Astrocyte of the spinal cord (primary cell): ENCODE measurements around the gene SLC2A9.
"Not testable (repeated sequence)": the region's sequence is repeated elsewhere in the genome, so short reads cannot be mapped to it uniquely, and the experiment has no call there.

ENCODE experiments used
- DNase-seq: peaks from one replicate; pipeline ENCODE4 v3.0.0; 2011; ENCODE audit warnings: low read depth, low spot score
- H3K4me3 ChIP-seq: 2 replicates; pipeline ENCODE4 v1.5.1; 2011; ENCODE audit warnings: low read depth, mild to moderate bottlenecking, low read length, moderate library complexity
- in situ Hi-C: cut with HindIII; loops from 2 replicates; pipeline ENCODE4 v1.10.0; 2017; ENCODE audit warnings: low sequenced_read_pairs
- TF ChIP-seq, protein P1 (sequence below): IDR thresholded peaks from 2 replicates; pipeline ENCODE4 v1.5.1; 2012; ENCODE audit warnings: low read depth, mild to moderate bottlenecking, low read length, inconsistent platforms

SLC2A9 gene

DNA sequence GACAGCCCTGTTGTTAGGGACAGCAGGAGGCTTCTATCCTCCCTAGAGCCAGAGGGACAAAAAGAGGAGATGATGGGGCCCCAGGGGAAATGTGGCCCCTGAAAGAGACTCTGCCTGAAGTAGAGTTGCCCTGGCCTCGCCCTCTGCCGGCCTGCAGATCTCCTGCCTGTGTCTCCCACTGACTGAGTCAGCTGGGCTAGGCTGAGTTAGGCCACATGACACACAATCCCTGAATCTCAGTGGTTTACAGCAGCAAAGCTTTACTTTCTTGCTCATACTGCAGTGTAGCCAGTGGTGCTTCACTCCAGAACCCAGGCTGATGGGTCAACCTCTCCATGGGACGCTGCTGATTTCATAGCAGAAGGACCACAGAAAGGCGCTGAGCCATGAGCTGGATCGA is 216.4 kb downstream of the SLC2A9 start:
- in situ Hi-C loops, result no loop called here
- no peak overlapping the region for H3K4me3 ChIP-seq
- TF ChIP-seq, protein P1, sequence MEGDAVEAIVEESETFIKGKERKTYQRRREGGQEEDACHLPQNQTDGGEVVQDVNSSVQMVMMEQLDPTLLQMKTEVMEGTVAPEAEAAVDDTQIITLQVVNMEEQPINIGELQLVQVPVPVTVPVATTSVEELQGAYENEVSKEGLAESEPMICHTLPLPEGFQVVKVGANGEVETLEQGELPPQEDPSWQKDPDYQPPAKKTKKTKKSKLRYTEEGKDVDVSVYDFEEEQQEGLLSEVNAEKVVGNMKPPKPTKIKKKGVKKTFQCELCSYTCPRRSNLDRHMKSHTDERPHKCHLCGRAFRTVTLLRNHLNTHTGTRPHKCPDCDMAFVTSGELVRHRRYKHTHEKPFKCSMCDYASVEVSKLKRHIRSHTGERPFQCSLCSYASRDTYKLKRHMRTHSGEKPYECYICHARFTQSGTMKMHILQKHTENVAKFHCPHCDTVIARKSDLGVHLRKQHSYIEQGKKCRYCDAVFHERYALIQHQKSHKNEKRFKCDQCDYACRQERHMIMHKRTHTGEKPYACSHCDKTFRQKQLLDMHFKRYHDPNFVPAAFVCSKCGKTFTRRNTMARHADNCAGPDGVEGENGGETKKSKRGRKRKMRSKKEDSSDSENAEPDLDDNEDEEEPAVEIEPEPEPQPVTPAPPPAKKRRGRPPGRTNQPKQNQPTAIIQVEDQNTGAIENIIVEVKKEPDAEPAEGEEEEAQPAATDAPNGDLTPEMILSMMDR, result no peak

DNA sequence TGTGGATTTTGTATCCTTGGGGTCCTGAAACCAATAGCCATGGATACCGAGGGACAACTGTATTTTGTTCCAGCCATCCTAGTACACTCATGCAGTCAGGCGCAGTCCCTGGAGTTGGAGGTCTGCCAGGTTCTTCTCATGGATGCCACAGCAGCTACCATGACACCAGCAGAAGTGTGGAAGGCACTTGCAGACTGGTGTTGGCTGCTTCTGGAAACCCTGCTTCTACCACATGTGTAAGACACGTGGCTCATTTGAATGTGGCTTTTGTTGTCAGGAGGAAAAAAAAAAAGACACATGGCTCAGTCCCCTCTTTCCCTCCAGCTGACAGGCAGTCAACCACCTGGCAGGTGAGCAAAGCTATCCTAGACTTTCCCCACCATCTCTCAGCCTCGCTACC is 220.4 kb downstream of the SLC2A9 start:
- TF ChIP-seq, protein P1, result no peak
- H3K4me3 ChIP-seq, result no peak overlapping the region
- in situ Hi-C loops, result no loop called here
- DNase-seq, result no peak

More for the DNA sequence above, 216.4 kb downstream of the SLC2A9 start:
- no peak for DNase-seq

DNA sequence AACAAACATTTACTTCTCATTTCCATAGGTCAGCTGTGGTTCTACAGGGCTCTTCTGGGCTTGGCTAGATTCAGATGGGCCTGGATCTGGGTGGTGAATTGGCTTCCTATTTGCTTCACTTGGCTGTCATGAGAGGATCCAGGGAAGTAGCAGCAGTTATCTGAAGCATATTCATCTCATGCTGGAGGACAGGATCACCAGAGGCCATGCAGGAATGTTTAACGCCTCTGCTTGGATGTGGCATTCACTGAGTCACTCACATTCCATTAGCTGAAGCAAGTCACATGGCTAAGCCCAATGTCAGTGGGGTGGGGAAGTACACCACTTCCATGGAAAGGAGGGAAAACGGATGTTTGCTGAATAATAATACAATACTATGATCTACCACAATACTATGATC is 224.7 kb downstream of the SLC2A9 start:
- DNase-seq, in situ Hi-C loops, H3K4me3 ChIP-seq: not testable (repeated sequence)

DNA sequence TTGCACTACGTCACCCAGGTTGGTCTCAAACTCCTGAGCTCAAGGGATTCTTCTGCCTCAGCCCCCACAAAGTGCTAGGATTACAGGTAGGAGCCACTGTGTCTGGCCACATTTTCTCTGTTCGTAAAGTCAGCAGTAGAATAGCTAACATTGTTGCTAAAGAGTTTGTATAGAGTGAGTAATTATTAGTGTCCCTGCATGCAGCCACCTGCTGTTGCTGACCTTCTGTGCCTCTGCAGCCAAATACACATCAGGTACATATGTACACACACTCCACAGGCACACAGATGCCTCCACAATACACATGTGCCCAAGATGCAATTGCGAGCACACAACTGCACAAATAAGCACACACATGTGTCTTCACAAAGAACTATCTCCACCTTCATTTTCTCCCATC is 228.9 kb downstream of the SLC2A9 start:
- DNase-seq, result no peak
- in situ Hi-C loops, result no loop called here
- TF ChIP-seq, protein P1, result no peak
- H3K4me3 ChIP-seq, result no peak overlapping the region

DNA sequence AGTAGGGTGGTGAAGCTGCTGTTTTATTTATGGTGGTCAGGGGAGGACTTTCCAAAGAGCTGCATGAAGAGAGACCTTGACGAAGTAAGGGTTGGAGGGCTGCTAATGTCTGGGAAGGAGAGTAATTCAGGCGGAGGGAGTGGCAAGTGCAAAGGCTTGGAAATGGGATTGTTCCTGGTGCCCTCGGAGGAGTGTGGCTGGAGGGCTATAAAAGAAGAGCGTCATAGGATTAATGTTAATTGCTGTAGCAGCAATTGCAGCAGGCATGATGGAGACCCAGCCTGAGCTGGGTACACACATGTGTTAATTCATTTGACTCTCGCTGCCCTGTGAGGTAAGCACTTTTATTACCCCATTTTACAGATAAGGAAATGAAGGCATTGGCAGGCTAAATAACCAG is 235.4 kb downstream of the SLC2A9 start:
- H3K4me3 ChIP-seq, in situ Hi-C loops, DNase-seq: not testable (repeated sequence)

DNA sequence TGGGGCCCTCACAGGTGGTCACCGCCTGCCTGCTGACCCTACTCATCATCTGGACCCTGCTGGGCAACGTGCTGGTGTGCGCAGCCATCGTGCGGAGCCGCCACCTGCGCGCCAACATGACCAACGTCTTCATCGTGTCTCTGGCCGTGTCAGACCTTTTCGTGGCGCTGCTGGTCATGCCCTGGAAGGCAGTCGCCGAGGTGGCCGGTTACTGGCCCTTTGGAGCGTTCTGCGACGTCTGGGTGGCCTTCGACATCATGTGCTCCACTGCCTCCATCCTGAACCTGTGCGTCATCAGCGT is 239.2 kb downstream of the SLC2A9 start:
- DNase-seq, result no peak
- TF ChIP-seq, protein P1, result no peak
- H3K4me3 ChIP-seq, result no peak overlapping the region
- in situ Hi-C loops, result no loop called here

DNA sequence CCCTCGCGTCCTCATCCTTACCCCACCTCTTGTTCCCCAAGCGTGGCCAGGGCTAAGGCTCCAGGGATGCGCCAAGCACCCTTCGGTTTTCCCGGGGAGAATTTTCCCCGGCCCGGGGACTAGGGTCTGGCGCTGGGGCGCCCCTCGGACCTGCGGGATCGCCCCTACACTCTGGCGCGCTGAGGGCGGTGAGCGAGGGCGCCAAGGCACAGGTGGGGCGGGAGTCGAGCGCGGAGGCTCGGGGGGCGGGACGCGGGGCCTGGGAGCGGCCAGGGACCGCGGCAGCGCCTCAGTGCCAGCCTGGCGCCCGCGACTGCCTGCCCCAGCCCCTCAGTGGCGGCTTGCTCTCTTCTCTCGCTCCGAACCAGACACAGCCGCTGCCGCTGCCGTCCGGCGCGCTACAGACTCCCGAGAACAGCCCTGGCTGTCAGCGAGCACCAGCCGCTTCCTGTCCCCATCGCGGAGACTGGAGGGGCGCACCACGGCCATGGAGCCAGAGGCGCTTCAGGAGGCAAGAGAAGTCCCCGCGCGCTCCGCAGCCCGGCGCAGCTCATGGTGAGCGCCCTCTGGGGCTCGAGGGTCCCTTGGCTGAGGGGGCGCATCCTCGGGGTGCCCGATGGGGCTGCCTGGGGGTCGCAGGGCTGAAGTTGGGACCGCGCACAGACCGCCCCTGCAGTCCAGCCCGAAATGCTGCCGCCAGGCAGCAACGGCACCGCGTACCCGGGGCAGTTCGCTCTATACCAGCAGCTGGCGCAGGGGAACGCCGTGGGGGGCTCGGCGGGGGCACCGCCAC is 239.8 kb downstream of the SLC2A9 start, which contains the start of gene DRD5:
Gene DRD5, plus strand, starts transcription at position 292 of the 793 bp plus-strand sequence. Its CDS starts 396 bp downstream, at position 688.
- DNase-seq, result no peak
- TF ChIP-seq, protein P1, result no peak
- no peak within 1 kb of the TSS for H3K4me3 ChIP-seq
- in situ Hi-C loops, result no loop called here
